Tibial nerve (tissue), 4 donors: ENCODE measurements around the gene BMP2K.

Experiments used
- EP300 ChIP-seq, 2 donors: sonication (generic); formaldehyde crosslinking; IDR thresholded peaks; one replicate each; pipeline ENCODE4 v1.6.1; 2017; ENCODE audit warnings: antibody characterized with exemption in 2 of 2, mild to moderate bottlenecking in 1 of 2
- POLR2A ChIP-seq, 2 donors: fragments of 450-650 bp; IDR thresholded peaks; one replicate each; pipeline ENCODE4 v1.6.1; 2017; ENCODE audit warnings: antibody characterized with exemption in 2 of 2, mild to moderate bottlenecking in 2 of 2, moderate library complexity in 2 of 2
- TF ChIP-seq, protein P1 (sequence below), 5 experiments: fragments of 200-600 bp in 3 of 5; fragments of 450-650 bp in 2 of 5; sonication (generic) in 3 of 5; IDR thresholded peaks; one replicate each; pipeline ENCODE4 v1.5.1; 2016 to 2019; ENCODE audit warnings: antibody characterized with exemption in 5 of 5, mild to moderate bottlenecking in 3 of 5, moderate library complexity in 2 of 5

- TF ChIP-seq, protein P1, sequence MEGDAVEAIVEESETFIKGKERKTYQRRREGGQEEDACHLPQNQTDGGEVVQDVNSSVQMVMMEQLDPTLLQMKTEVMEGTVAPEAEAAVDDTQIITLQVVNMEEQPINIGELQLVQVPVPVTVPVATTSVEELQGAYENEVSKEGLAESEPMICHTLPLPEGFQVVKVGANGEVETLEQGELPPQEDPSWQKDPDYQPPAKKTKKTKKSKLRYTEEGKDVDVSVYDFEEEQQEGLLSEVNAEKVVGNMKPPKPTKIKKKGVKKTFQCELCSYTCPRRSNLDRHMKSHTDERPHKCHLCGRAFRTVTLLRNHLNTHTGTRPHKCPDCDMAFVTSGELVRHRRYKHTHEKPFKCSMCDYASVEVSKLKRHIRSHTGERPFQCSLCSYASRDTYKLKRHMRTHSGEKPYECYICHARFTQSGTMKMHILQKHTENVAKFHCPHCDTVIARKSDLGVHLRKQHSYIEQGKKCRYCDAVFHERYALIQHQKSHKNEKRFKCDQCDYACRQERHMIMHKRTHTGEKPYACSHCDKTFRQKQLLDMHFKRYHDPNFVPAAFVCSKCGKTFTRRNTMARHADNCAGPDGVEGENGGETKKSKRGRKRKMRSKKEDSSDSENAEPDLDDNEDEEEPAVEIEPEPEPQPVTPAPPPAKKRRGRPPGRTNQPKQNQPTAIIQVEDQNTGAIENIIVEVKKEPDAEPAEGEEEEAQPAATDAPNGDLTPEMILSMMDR (IDR thresholded peaks at IDR 0.05), result no peak
- TF ChIP-seq POLR2A (IDR thresholded peaks at IDR 0.05) (no peak), EP300 (IDR thresholded peaks at IDR 0.05) (no peak)
These were observed 33.9 kb upstream of the BMP2K start for GRCh38 chr4:78742300-78742699.
